ENCODE measurements around the gene CENPN.

GRCh38 chr16:81053761-81054160 is 46.7 kb downstream of the CENPN start:
- TF ChIP-seq CTCF (IDR thresholded peaks at IDR 0.05) (no peak), POLR2A (IDR thresholded peaks at IDR 0.05) (no peak), POLR2AphosphoS5 (IDR thresholded peaks at IDR 0.05) (no peak)

Measured in breast epithelium (tissue), 3 donors.